ENCODE results near the gene TNNC2.
A peak's percentile ranks its signal among the peaks of the same experiment; 100 is the strongest.

The TNNC2 gene

GRCh38 chr20:45779011-45779915 is 47.8 kb downstream of the TNNC2 start:
- no peak overlapping the region for H3K4me3 ChIP-seq (ENCODE audit: low read length)
- DNase-seq (ENCODE audit: low read depth): peak; percentile 100

DNA sequence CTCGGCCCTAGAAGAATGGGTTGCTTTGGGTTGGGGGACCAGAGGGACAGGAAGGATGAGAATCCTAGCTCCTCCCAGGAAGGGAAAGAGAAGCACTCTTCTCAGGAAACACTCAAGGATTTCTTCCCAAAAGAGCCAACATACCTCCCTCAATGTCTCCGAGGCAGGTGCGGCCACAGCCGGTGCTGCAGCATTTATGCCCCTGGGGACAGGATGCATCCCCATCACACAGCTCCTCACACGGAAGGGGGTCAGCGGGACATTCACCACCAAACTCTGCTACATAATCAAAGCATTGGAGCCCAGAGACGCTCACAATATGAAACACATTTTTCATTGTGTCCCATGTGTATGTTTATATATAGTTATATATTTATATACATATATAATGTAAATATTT is 50.2 kb downstream of the TNNC2 start:
- H3K4me3 ChIP-seq (ENCODE audit: low read length): no peak overlapping the region
- no peak for DNase-seq (ENCODE audit: low read depth)
- no peak for TF ChIP-seq CTCF (conservative IDR thresholded peaks at IDR 0.05; ENCODE audit: low read length)

More at GRCh38 chr20:45779011-45779915, 47.8 kb downstream of the TNNC2 start:
- TF ChIP-seq CTCF (conservative IDR thresholded peaks at IDR 0.05; ENCODE audit: low read length): no peak

- H3K4me3 ChIP-seq (ENCODE audit: low read length): no peak overlapping the region
- no peak for DNase-seq (ENCODE audit: low read depth)
- no peak for TF ChIP-seq CTCF (conservative IDR thresholded peaks at IDR 0.05; ENCODE audit: low read length)
These were observed 51.7 kb downstream of the TNNC2 start for GRCh38 chr20:45775411-45775810.

DNA sequence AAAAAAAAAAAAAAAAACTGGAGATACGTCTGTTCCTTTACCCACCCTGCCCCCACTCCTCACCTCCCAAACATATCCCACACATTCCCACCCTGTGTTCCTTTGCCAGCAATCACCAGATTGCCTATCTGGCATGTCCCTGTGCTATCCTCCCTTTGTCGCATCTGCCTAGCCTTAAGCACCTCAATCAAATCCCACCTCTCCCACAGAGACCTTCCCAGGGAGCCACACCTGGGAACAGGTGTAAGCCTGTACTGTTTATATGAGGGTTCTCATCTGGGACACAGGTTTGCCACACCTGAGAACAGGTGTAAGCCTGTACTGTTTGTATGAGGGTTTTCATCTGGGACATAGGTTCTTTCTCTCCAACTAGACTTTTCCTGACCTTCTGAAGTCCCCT is 52.2 kb downstream of the TNNC2 start:
- DNase-seq (ENCODE audit: low read depth): no peak

More for the DNA sequence above, 52.2 kb downstream of the TNNC2 start:
- TF ChIP-seq CTCF (conservative IDR thresholded peaks at IDR 0.05; ENCODE audit: low read length): no peak
- no peak overlapping the region for H3K4me3 ChIP-seq (ENCODE audit: low read length)

Measured in AG10803 (cell line).